ENCODE measurements around the gene SYNM.

GRCh38 chr15:99129644-99130043 is 24.8 kb downstream of the SYNM start:
- no peak for TF ChIP-seq CTCF (IDR thresholded peaks at IDR 0.05)
- TF ChIP-seq POLR2AphosphoS5 (IDR thresholded peaks at IDR 0.05) = no peak
